Spleen (tissue), 11 donors: Measurements from ENCODE around the gene SLC26A11. TPM values are rescaled to one million over a fixed set of nuclear protein-coding genes. Genes with fewer than 3 reads are reported as not detected.

Experiments
- DNase-seq: peaks from one replicate; pipeline ENCODE4 v3.0.0-alpha.2; 2020
- H3K27ac ChIP-seq, 8 donors: fragments of 200-600 bp; sonication (generic) in 7 of 8; 1 replicate in 4 of 8; 2 replicates in 4 of 8; pipeline versions ENCODE4 v1.5.0 to v1.8.0; 2016 to 2021; ENCODE audit warnings: inconsistent platforms in 4 of 8, mild to moderate bottlenecking in 4 of 8, moderate library complexity in 1 of 8
- H3K27me3 ChIP-seq, 7 donors: fragments of 200-600 bp; sonication (generic) in 6 of 7; replicated peaks in 1 of 7; 1 replicate in 4 of 7; 2 replicates in 3 of 7; pipeline versions ENCODE4 v1.5.0 to v1.8.0; 2016 to 2021; ENCODE audit warnings: inconsistent platforms in 3 of 7, mild to moderate bottlenecking in 1 of 7
- H3K36me3 ChIP-seq, 6 donors: fragments of 200-600 bp; sonication (generic) in 5 of 6; 1 replicate in 4 of 6; 2 replicates in 2 of 6; pipeline versions ENCODE4 v1.5.0 to v1.8.0; 2016 to 2021; ENCODE audit warnings: inconsistent platforms in 2 of 6
- H3K4me1 ChIP-seq, 6 donors: fragments of 200-600 bp; sonication (generic) in 5 of 6; 1 replicate in 3 of 6; 2 replicates in 3 of 6; pipeline versions ENCODE4 v1.5.0 to v1.8.0; 2016 to 2021; ENCODE audit warnings: inconsistent platforms in 3 of 6
- H3K4me3 ChIP-seq, 8 donors: fragments of 200-600 bp; sonication (generic) in 7 of 8; 1 replicate in 4 of 8; 2 replicates in 4 of 8; pipeline versions ENCODE4 v1.5.0 to v1.8.0; 2016 to 2021; ENCODE audit warnings: inconsistent platforms in 4 of 8, mild to moderate bottlenecking in 4 of 8, moderate library complexity in 2 of 8
- H3K9me3 ChIP-seq, 8 donors: fragments of 200-600 bp; sonication (generic) in 7 of 8; 1 replicate in 4 of 8; 2 replicates in 4 of 8; pipeline versions ENCODE4 v1.5.0 to v1.8.0; 2016 to 2021; ENCODE audit warnings: inconsistent platforms in 4 of 8
- POLR2A ChIP-seq, 3 donors: fragments of 450-650 bp; IDR thresholded peaks; one replicate each; pipeline ENCODE4 v1.5.1; 2017; ENCODE audit warnings: antibody characterized with exemption in 3 of 3, mild to moderate bottlenecking in 1 of 3
- POLR2AphosphoS5 ChIP-seq, 3 donors: sonication (generic); formaldehyde crosslinking; IDR thresholded peaks; one replicate each; pipeline ENCODE4 v1.5.1; 2017; ENCODE audit warnings: antibody characterized with exemption in 3 of 3
- WGBS, 5 donors: extraction: QIAGEN DNeasy Blood & Tissue Kit in 3 of 5; methylation state at CpG; one replicate each; pipeline versions ENCODE4 v1.1.5 to v1.1.7; 2013 to 2018; 5-methylcytosine and 5-hydroxymethylcytosine counted together
- intact Hi-C: fragments of 100-400 bp; cut with DNase I; formaldehyde crosslinking; loops from one replicate; pipeline ENCODE4 v1.15.0; 2023; ENCODE audit warnings: low total_unique reads
- polyA plus RNA-seq, 3 donors: library from polyadenylated mRNA; stranded (reverse); fragments of 200-250 nt; gene quantifications; one replicate each; pipeline ENCODE4 v1.2.1, GENCODE V29; 2013
- total RNA-seq, 7 donors: library from RNA; depleted of rRNA in 3 of 7; stranded (reverse); fragments of >200 nt in 3 of 7; fragmentation: NEBNext Ultra II Directional in 4 of 7; extraction: Animal tissue kit (Norgen Biotek cat#: 25700) in 4 of 7; gene quantifications; one replicate each; pipeline versions ENCODE4 v1.1.0 to v1.2.1, GENCODE V29; 2016 to 2021
- TF ChIP-seq, protein P1 (sequence below), 11 experiments: fragments of 200-600 bp in 7 of 11; fragments of 450-650 bp in 4 of 11; sonication (generic) in 4 of 11; IDR thresholded peaks in 8 of 11; conservative IDR thresholded peaks in 3 of 11; 1 replicate in 7 of 11; 2 replicates in 4 of 11; pipeline versions ENCODE4 v1.4.0 to v1.8.0; 2016 to 2021; ENCODE audit warnings: antibody characterized with exemption in 11 of 11, inconsistent platforms in 4 of 11, mild to moderate bottlenecking in 1 of 11
- donor health status: healthy with polysubstance abuse.
- donor health status: DM: no; HTN: no; CAD: no; lungs with moderate emphysema.
- donor health status: DM: no; HTN: no; CAD: no.
- donor health status: Bipolar disorder and iron deficiency.
- donor health status: healthy.
- donor health status: DM: no; HTN: no; CAD: no.
- donor health status: DM: yes; HTN: yes; CAD: no.

SLC26A11 gene
- total and polyA plus RNA-seq, 10 donors, result 6.8 to 39.7 (median 30.5) TPM

DNA sequence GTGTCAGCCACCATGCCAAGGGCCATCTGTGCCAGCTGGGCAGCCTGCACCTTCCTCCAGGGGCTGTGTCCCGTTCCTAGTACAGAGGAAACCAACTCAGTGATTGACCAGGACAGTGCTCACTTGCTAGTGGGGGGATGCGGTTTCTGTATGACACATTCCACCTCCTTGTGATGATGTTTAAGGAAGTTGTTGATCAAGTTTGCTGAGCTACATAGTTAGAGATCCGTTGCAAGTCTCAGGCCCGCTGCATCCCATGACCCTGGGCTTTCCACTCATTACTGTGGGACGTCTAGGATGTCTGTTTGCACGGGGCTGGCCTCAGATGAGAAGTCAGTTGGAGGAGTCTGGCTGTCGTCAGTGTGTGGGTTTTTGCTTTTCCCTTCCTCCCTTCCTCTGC is 74.0 kb downstream of the SLC26A11 start:
- 76 to 83% (median 81%) methylated on average over 7 of the region's 7 CpGs for WGBS, 5 donors
- DNase-seq, result peak; percentile 58

DNA sequence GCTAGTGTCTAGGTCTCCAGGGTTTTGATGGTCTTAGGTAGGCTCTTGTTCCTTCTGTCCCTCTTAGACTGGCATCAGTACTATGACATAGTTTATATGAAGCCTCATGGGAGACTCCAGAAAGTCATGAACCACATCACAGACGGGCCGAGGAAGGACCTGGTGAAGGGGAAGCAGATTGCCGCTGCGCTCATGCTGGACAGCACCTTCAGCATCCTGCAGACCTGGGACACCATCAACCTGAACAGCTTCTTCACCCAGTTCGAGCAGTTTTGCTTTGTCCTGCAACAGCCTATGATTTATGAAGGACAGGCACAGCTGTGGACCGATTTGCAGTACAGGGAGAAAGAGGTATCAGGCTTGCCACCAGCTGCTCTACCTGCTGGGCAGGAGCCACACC is 74.4 kb downstream of the SLC26A11 start:
- no peak for TF ChIP-seq POLR2AphosphoS5 (IDR thresholded peaks at IDR 0.05)
- no peak for TF ChIP-seq POLR2A (IDR thresholded peaks at IDR 0.05)
- TF ChIP-seq, protein P1, sequence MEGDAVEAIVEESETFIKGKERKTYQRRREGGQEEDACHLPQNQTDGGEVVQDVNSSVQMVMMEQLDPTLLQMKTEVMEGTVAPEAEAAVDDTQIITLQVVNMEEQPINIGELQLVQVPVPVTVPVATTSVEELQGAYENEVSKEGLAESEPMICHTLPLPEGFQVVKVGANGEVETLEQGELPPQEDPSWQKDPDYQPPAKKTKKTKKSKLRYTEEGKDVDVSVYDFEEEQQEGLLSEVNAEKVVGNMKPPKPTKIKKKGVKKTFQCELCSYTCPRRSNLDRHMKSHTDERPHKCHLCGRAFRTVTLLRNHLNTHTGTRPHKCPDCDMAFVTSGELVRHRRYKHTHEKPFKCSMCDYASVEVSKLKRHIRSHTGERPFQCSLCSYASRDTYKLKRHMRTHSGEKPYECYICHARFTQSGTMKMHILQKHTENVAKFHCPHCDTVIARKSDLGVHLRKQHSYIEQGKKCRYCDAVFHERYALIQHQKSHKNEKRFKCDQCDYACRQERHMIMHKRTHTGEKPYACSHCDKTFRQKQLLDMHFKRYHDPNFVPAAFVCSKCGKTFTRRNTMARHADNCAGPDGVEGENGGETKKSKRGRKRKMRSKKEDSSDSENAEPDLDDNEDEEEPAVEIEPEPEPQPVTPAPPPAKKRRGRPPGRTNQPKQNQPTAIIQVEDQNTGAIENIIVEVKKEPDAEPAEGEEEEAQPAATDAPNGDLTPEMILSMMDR (IDR thresholded peaks at IDR 0.05 in 8 of 11, conservative IDR thresholded peaks at IDR 0.05 in 3 of 11), result no peak
- Histone ChIP-seq H3K4me3 (no peak overlapping the region), H3K27me3 (no peaks in the 10 kb centered on the region), H3K27ac (peak overlapping the region in 3 of 8 donors; percentile 6 to 50 (median 26)), H3K36me3 (peaks cover 0 to 100% (median 99%) of the 10 kb centered on the region in 6 donors), H3K9me3 (peaks cover 0 to 1% (median 0%) of the 10 kb centered on the region in 8 donors), H3K4me1 (peaks cover 0 to 8% (median under 1%) of the 10 kb centered on the region in 6 donors)
- WGBS, 5 donors, result 89 to 98% (median 93%) methylated on average over 6 of the region's 6 CpGs
- intact Hi-C loops, result no loop called here
- no peak for DNase-seq

More for the DNA sequence above, 74.0 kb downstream of the SLC26A11 start:
- peaks cover 0 to 100% (median 99%) of the 10 kb centered on the region in 6 donors for H3K36me3 ChIP-seq
- H3K27ac ChIP-seq, result peak overlapping the region in 3 of 8 donors; percentile 26 to 50 (median 31)
- intact Hi-C loops, result no loop called here
- H3K9me3 ChIP-seq, result no peaks in the 10 kb centered on the region
- no peak overlapping the region for H3K4me3 ChIP-seq
- H3K4me1 ChIP-seq, result peaks cover 0 to 13% (median 3%) of the 10 kb centered on the region in 6 donors
- peak in 2 of 3 donors; percentile 41 to 55 for TF ChIP-seq POLR2AphosphoS5 (IDR thresholded peaks at IDR 0.05)
- TF ChIP-seq POLR2A (IDR thresholded peaks at IDR 0.05), result no peak
- H3K27me3 ChIP-seq, result no peaks in the 10 kb centered on the region

DNA sequence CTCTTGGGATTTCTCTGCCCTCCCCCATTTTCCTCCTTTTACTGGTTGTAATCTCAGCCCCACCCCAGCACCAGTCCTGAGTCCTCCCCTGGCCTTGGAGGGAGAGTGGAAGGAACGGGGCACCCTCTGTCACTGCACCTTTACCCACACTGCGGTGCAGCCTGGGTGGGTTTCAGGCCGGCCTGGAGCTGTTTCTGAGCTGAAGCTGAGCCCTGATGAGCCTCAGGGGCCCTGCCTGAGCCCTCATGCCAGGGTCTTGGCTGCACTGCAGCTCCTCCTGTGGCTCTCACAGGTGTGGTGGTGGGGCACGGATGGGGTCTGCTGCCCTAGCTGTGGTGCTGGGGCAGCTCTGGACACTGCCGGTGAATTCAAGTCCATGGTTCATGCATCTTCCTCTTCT is 74.9 kb downstream of the SLC26A11 start:
- Histone ChIP-seq H3K4me1 (peaks cover 0 to 4% (median 0%) of the 10 kb centered on the region in 6 donors), H3K4me3 (no peak overlapping the region), H3K27me3 (no peaks in the 10 kb centered on the region), H3K36me3 (peaks cover 0 to 100% (median 99%) of the 10 kb centered on the region in 6 donors), H3K27ac (peak overlapping the region in 2 of 8 donors; percentile 26 to 50), H3K9me3 (peaks cover 0 to 4% (median 0%) of the 10 kb centered on the region in 8 donors)
- intact Hi-C loops, result no loop called here
- WGBS, 5 donors, result 85 to 100% (median 93%) methylated on average over 4 to 5 of the region's 5 CpGs
- no peak for DNase-seq
- peak in 2 of 3 donors; percentile 19 to 60 for TF ChIP-seq POLR2AphosphoS5 (IDR thresholded peaks at IDR 0.05)
- TF ChIP-seq, protein P1 (IDR thresholded peaks at IDR 0.05 in 8 of 11, conservative IDR thresholded peaks at IDR 0.05 in 3 of 11), result no peak

DNA sequence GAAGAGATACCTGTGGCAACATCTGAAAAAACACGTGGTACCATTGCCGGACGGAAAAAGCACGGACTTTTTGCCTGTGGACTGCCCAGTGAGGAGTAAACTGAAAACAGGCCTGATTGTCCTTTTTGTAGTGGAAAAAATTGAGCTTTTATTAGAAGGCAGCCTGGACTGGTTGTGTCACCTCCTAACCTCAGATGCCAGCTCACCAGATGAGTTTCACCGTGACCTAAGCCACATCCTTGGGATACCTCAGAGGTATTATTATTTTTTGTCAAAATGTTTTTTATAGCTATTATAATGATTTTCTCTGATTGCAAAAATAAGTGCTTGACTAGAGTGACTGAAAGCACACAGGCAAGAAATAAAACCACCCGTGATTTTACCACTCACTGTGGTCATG is 75.3 kb downstream of the SLC26A11 start:
- peak overlapping the region in 1 of 8 donors; percentile 50 for H3K27ac ChIP-seq
- H3K9me3 ChIP-seq, result peaks cover 0 to 4% (median 0%) of the 10 kb centered on the region in 8 donors
- TF ChIP-seq POLR2AphosphoS5 (IDR thresholded peaks at IDR 0.05) (no peak), POLR2A (IDR thresholded peaks at IDR 0.05) (no peak)
- TF ChIP-seq, protein P1 (IDR thresholded peaks at IDR 0.05 in 8 of 11, conservative IDR thresholded peaks at IDR 0.05 in 3 of 11), result no peak
- WGBS, 5 donors, result 90 to 94% (median 93%) methylated on average over 6 of the region's 6 CpGs
- H3K4me1 ChIP-seq, result peaks cover 0 to 4% (median 0%) of the 10 kb centered on the region in 6 donors
- no peaks in the 10 kb centered on the region for H3K27me3 ChIP-seq
- H3K4me3 ChIP-seq, result no peak overlapping the region
- peaks cover 0 to 100% (median 99%) of the 10 kb centered on the region in 6 donors for H3K36me3 ChIP-seq
- intact Hi-C loops, result no loop called here
- DNase-seq, result no peak
